Measurements from ENCODE around the gene SMIM20.

SMIM20 gene

DNA sequence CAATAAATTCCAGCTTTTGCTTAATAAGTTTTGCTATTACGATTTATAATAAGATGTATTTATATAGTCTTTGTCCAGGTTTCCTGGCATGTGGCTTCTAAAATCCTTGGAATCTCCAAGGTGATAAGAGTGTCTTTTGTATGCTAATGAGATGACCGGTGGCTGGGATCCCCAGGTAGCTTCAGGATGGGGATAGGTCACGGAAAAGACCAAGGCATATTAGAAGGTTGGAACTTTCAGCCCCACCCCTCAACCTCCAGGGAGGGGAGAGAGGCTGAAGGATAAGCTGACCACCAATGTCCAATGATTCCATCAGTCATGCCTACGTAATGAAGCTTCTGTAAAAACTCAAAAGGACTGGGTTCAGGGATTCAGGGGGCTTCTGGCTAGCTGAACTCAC is 41.7 kb downstream of the SMIM20 start:
- Histone ChIP-seq H3K27me3 (ENCODE audit: low read length) (no peaks in the 10 kb centered on the region), H3K4me3 (ENCODE audit: insufficient read depth, low read length, poor library complexity, severe bottlenecking) (no peak overlapping the region), H3K9ac (ENCODE audit: low read length) (no peak overlapping the region), H2AFZ (ENCODE audit: low read depth, low read length, severe bottlenecking) (no peak overlapping the region), H3K27ac (ENCODE audit: low read depth, low read length) (no peak overlapping the region), H3K9me3 (ENCODE audit: insufficient read depth, low read length) (no peaks in the 10 kb centered on the region), H3K36me3 (ENCODE audit: low read length) (no peaks in the 10 kb centered on the region), H3K79me2 (ENCODE audit: insufficient read depth, low read length) (no peaks in the 10 kb centered on the region), H3F3A (ENCODE audit: insufficient read depth) (no peaks in the 10 kb centered on the region), H3K4me2 (ENCODE audit: low read depth, low read length, poor library complexity, severe bottlenecking) (no peak overlapping the region), H3K9me2 (replicated peaks; ENCODE audit: insufficient read depth, low read length) (no peaks in the 10 kb centered on the region), H4K20me1 (ENCODE audit: low read depth, low read length) (no peaks in the 10 kb centered on the region)
- TF ChIP-seq, protein P1, sequence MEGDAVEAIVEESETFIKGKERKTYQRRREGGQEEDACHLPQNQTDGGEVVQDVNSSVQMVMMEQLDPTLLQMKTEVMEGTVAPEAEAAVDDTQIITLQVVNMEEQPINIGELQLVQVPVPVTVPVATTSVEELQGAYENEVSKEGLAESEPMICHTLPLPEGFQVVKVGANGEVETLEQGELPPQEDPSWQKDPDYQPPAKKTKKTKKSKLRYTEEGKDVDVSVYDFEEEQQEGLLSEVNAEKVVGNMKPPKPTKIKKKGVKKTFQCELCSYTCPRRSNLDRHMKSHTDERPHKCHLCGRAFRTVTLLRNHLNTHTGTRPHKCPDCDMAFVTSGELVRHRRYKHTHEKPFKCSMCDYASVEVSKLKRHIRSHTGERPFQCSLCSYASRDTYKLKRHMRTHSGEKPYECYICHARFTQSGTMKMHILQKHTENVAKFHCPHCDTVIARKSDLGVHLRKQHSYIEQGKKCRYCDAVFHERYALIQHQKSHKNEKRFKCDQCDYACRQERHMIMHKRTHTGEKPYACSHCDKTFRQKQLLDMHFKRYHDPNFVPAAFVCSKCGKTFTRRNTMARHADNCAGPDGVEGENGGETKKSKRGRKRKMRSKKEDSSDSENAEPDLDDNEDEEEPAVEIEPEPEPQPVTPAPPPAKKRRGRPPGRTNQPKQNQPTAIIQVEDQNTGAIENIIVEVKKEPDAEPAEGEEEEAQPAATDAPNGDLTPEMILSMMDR (IDR thresholded peaks at IDR 0.05; ENCODE audit: insufficient read depth, low read length, poor library complexity, severe bottlenecking), result no peak
- no peak for TF ChIP-seq EZH2phosphoT487 (conservative IDR thresholded peaks at IDR 0.05; ENCODE audit: low read length)

DNA sequence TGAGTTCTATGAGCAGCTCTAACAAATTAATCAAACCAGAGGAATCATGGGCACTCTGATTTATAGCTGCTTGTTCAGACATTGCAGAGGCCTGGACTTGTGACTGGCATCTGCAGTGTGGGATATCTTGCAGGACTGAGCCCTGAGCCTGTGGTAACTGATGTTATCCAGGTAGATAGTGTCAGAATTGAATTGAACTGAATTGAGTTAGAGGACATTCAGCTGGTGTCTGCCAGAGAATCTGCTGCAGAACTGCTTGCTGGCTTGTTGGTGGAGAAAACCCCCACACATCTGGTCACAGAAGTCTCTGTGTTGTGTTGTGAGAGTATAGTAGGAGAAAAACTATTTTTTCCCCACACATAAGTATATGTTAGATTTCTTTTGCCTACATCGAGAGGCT is 42.2 kb downstream of the SMIM20 start:
- no peaks in the 10 kb centered on the region for H3F3A ChIP-seq (ENCODE audit: insufficient read depth)
- no peak overlapping the region for H3K27ac ChIP-seq (ENCODE audit: low read depth, low read length)
- H3K9me2 ChIP-seq (replicated peaks; ENCODE audit: insufficient read depth, low read length), result no peaks in the 10 kb centered on the region
- no peaks in the 10 kb centered on the region for H3K9me3 ChIP-seq (ENCODE audit: insufficient read depth, low read length)
- H2AFZ ChIP-seq (ENCODE audit: low read depth, low read length, severe bottlenecking), result no peak overlapping the region
- TF ChIP-seq EZH2phosphoT487 (conservative IDR thresholded peaks at IDR 0.05; ENCODE audit: low read length), result no peak
- TF ChIP-seq, protein P1 (IDR thresholded peaks at IDR 0.05; ENCODE audit: insufficient read depth, low read length, poor library complexity, severe bottlenecking), result no peak
- no peak overlapping the region for H3K4me2 ChIP-seq (ENCODE audit: low read depth, low read length, poor library complexity, severe bottlenecking)
- H3K4me3 ChIP-seq (ENCODE audit: insufficient read depth, low read length, poor library complexity, severe bottlenecking), result no peak overlapping the region
- H3K27me3 ChIP-seq (ENCODE audit: low read length), result no peaks in the 10 kb centered on the region
- no peaks in the 10 kb centered on the region for H3K79me2 ChIP-seq (ENCODE audit: insufficient read depth, low read length)
- H4K20me1 ChIP-seq (ENCODE audit: low read depth, low read length), result no peaks in the 10 kb centered on the region
- H3K9ac ChIP-seq (ENCODE audit: low read length), result no peak overlapping the region
- H3K36me3 ChIP-seq (ENCODE audit: low read length), result no peaks in the 10 kb centered on the region

DNA sequence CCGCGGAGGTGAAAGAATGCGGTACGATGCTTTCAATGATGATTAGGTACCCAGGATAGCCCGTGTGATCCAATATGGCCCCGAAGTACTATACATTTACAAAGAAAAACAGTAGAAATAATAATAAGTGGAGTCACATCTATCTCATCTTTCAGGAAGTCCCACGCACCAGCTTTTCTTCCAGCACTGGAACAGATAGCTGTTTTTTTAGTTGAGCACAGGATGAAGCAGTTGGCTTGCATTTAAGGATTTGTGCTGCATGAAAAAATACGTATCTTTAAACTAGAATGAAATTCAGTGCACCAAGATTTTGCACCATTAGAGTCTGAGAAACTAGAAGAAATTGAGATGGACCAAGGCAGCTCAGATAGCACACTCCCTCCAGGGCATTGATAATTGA is 44.1 kb downstream of the SMIM20 start:
- no peaks in the 10 kb centered on the region for H4K20me1 ChIP-seq (ENCODE audit: low read depth, low read length)
- H2AFZ ChIP-seq (ENCODE audit: low read depth, low read length, severe bottlenecking), result no peak overlapping the region
- H3K27ac ChIP-seq (ENCODE audit: low read depth, low read length), result no peak overlapping the region
- no peaks in the 10 kb centered on the region for H3K79me2 ChIP-seq (ENCODE audit: insufficient read depth, low read length)
- H3F3A ChIP-seq (ENCODE audit: insufficient read depth), result no peaks in the 10 kb centered on the region
- H3K27me3 ChIP-seq (ENCODE audit: low read length), result no peaks in the 10 kb centered on the region
- H3K4me2 ChIP-seq (ENCODE audit: low read depth, low read length, poor library complexity, severe bottlenecking), result no peak overlapping the region
- no peak overlapping the region for H3K9ac ChIP-seq (ENCODE audit: low read length)
- no peaks in the 10 kb centered on the region for H3K36me3 ChIP-seq (ENCODE audit: low read length)
- H3K4me3 ChIP-seq (ENCODE audit: insufficient read depth, low read length, poor library complexity, severe bottlenecking), result no peak overlapping the region
- TF ChIP-seq, protein P1 (IDR thresholded peaks at IDR 0.05; ENCODE audit: insufficient read depth, low read length, poor library complexity, severe bottlenecking), result no peak
- TF ChIP-seq EZH2phosphoT487 (conservative IDR thresholded peaks at IDR 0.05; ENCODE audit: low read length), result no peak
- H3K9me3 ChIP-seq (ENCODE audit: insufficient read depth, low read length), result no peaks in the 10 kb centered on the region
- no peaks in the 10 kb centered on the region for H3K9me2 ChIP-seq (replicated peaks; ENCODE audit: insufficient read depth, low read length)

Measured in SU-DHL-6 (cell line).